Sigmoid colon (tissue), 7 donors: ENCODE data around the gene CNOT4. TPM values are rescaled to one million over a fixed set of nuclear protein-coding genes. Genes with fewer than 3 reads are reported as not detected.
"Not testable (repeated sequence)": the region's sequence is repeated elsewhere in the genome, so short reads cannot be mapped to it uniquely, and the experiment has no call there.

ENCODE experiments used
- DNase-seq: peaks from one replicate; pipeline ENCODE4 v3.0.0-alpha.2; 2019
- H3K27ac ChIP-seq, 4 donors: fragments of 200-600 bp; sonication (generic); one replicate each; pipeline ENCODE4 v1.5.1; 2016 to 2019; ENCODE audit warnings: mild to moderate bottlenecking in 1 of 4
- H3K27me3 ChIP-seq, 3 donors: fragments of 200-600 bp; sonication (generic); one replicate each; pipeline ENCODE4 v1.5.1; 2019; ENCODE audit warnings: mild to moderate bottlenecking in 1 of 3
- H3K36me3 ChIP-seq, 4 donors: fragments of 200-600 bp; sonication (generic); one replicate each; pipeline ENCODE4 v1.5.1; 2016 to 2019
- H3K4me1 ChIP-seq, 4 donors: fragments of 200-600 bp; sonication (generic); one replicate each; pipeline ENCODE4 v1.5.1; 2017 to 2019
- H3K4me3 ChIP-seq, 4 donors: fragments of 200-600 bp; sonication (generic); one replicate each; pipeline ENCODE4 v1.5.1; 2017 to 2019; ENCODE audit warnings: mild to moderate bottlenecking in 2 of 4, moderate library complexity in 1 of 4
- H3K9me3 ChIP-seq, 4 donors: fragments of 200-600 bp in 3 of 4; sonication (generic) in 3 of 4; one replicate each; pipeline versions ENCODE4 v1.5.1 to v1.6.1; 2013 to 2019
- EP300 ChIP-seq, 4 donors: sonication (generic); formaldehyde crosslinking; IDR thresholded peaks; one replicate each; pipeline ENCODE4 v1.6.1; 2017; ENCODE audit warnings: antibody characterized with exemption in 4 of 4
- POLR2A ChIP-seq, 2 donors: fragments of 450-650 bp; IDR thresholded peaks; one replicate each; pipeline ENCODE4 v1.6.1; 2016; ENCODE audit warnings: antibody characterized with exemption in 2 of 2, mild to moderate bottlenecking in 2 of 2, moderate library complexity in 2 of 2
- POLR2AphosphoS5 ChIP-seq, 4 donors: sonication (generic); formaldehyde crosslinking; IDR thresholded peaks; one replicate each; pipeline ENCODE4 v1.6.1; 2017; ENCODE audit warnings: antibody characterized with exemption in 4 of 4
- WGBS, 2 donors: extraction: QIAGEN DNeasy Blood & Tissue Kit; methylation state at CpG; one replicate each; pipeline ENCODE4 v1.1.7; 2013; 5-methylcytosine and 5-hydroxymethylcytosine counted together
- intact Hi-C: fragments of 100-400 bp; cut with DNase I; formaldehyde crosslinking; loops from one replicate; pipeline ENCODE4 v1.15.1; 2023
- polyA plus RNA-seq, 3 donors: library from polyadenylated mRNA; stranded (reverse); fragments of 200-250 nt; gene quantifications; one replicate each; pipeline ENCODE4 v1.2.3, GENCODE V29; 2013
- total RNA-seq, 4 donors: library from RNA; depleted of rRNA; stranded (reverse); fragments of >200 nt; gene quantifications; one replicate each; pipeline ENCODE4 v1.1.0, GENCODE V29; 2016
- TF ChIP-seq, protein P1 (sequence below), 4 experiments: fragments of 450-650 bp in 3 of 4; fragments of 200-600 bp in 1 of 4; IDR thresholded peaks; one replicate each; pipeline ENCODE4 v1.5.1; 2016 to 2019; ENCODE audit warnings: antibody characterized with exemption in 4 of 4, mild to moderate bottlenecking in 3 of 4, moderate library complexity in 2 of 4
- donor health status: healthy with polysubstance abuse.
- donor health status: Bipolar disorder and iron deficiency.
- donor health status: healthy.

Gene CNOT4
- total and polyA plus RNA-seq, 7 donors = 4.2 to 31.6 (median 23.5) TPM

- no peak for DNase-seq
- H3K4me3 ChIP-seq = no peak overlapping the region
- H3K4me1 ChIP-seq = peaks cover 0 to 23% (median 13%) of the 10 kb centered on the region in 4 donors
- intact Hi-C loops = no loop called here
- TF ChIP-seq POLR2A (IDR thresholded peaks at IDR 0.05) (no peak), POLR2AphosphoS5 (IDR thresholded peaks at IDR 0.05) (no peak), EP300 (IDR thresholded peaks at IDR 0.05) (no peak)
- TF ChIP-seq, protein P1, sequence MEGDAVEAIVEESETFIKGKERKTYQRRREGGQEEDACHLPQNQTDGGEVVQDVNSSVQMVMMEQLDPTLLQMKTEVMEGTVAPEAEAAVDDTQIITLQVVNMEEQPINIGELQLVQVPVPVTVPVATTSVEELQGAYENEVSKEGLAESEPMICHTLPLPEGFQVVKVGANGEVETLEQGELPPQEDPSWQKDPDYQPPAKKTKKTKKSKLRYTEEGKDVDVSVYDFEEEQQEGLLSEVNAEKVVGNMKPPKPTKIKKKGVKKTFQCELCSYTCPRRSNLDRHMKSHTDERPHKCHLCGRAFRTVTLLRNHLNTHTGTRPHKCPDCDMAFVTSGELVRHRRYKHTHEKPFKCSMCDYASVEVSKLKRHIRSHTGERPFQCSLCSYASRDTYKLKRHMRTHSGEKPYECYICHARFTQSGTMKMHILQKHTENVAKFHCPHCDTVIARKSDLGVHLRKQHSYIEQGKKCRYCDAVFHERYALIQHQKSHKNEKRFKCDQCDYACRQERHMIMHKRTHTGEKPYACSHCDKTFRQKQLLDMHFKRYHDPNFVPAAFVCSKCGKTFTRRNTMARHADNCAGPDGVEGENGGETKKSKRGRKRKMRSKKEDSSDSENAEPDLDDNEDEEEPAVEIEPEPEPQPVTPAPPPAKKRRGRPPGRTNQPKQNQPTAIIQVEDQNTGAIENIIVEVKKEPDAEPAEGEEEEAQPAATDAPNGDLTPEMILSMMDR (IDR thresholded peaks at IDR 0.05) = no peak
- no peaks in the 10 kb centered on the region for H3K36me3 ChIP-seq
- H3K27ac ChIP-seq = no peak overlapping the region
- no peaks in the 10 kb centered on the region for H3K27me3 ChIP-seq
- H3K9me3 ChIP-seq = no peaks in the 10 kb centered on the region
- WGBS, 2 donors = 62 to 74% methylated on average over 1 of the region's 1 CpG
These were observed 61.1 kb downstream of the CNOT4 start for GRCh38 chr7:135448753-135449152.

DNA sequence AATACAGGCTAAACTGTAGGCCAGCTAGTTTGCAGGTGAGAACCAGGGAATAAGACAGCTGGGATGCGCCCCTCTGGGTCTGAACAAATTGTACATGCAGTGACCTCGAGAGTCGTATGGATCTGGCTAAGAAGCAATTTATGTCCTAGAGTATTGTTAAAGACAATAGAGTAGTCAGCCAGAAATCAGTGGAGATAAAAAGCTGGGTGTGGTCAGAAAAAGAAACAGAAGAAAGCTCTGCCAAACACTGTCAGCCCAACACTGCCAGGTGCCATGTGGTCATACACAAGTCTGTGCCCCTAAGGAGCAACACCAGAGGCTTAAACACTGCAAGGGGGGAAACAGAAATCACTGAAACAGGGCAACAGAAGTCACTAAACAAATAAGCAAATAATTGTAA is 62.2 kb downstream of the CNOT4 start:
- no peak for DNase-seq
- H3K27me3 ChIP-seq = no peaks in the 10 kb centered on the region
- H3K4me3 ChIP-seq = no peak overlapping the region
- no peaks in the 10 kb centered on the region for H3K36me3 ChIP-seq
- no peak for TF ChIP-seq EP300 (IDR thresholded peaks at IDR 0.05)
- TF ChIP-seq POLR2A (IDR thresholded peaks at IDR 0.05) = no peak
- TF ChIP-seq, protein P1 (IDR thresholded peaks at IDR 0.05) = no peak
- TF ChIP-seq POLR2AphosphoS5 (IDR thresholded peaks at IDR 0.05) = no peak
- 19 to 61% methylated on average over 3 of the region's 3 CpGs for WGBS, 2 donors
- H3K27ac ChIP-seq = no peak overlapping the region
- peaks cover 0 to 23% (median 13%) of the 10 kb centered on the region in 4 donors for H3K4me1 ChIP-seq
- H3K9me3 ChIP-seq = no peaks in the 10 kb centered on the region
- intact Hi-C loops = no loop called here

GRCh38 chr7:135445690-135446089 is 64.2 kb downstream of the CNOT4 start:
- H3K27ac ChIP-seq = no peak overlapping the region
- DNase-seq = no peak
- no peaks in the 10 kb centered on the region for H3K27me3 ChIP-seq
- TF ChIP-seq, protein P1 (IDR thresholded peaks at IDR 0.05) = no peak
- TF ChIP-seq EP300 (IDR thresholded peaks at IDR 0.05) (no peak), POLR2AphosphoS5 (IDR thresholded peaks at IDR 0.05) (no peak), POLR2A (IDR thresholded peaks at IDR 0.05) (no peak)
- no peak overlapping the region for H3K4me3 ChIP-seq
- intact Hi-C loops = no loop called here
- no peaks in the 10 kb centered on the region for H3K9me3 ChIP-seq
- H3K4me1 ChIP-seq = peaks cover 0 to 12% (median 8%) of the 10 kb centered on the region in 4 donors
- no peaks in the 10 kb centered on the region for H3K36me3 ChIP-seq

- H3K27me3 ChIP-seq, intact Hi-C loops: not testable (repeated sequence)
- WGBS, 2 donors = 93 to 95% methylated on average over 2 of the region's 2 CpGs
These were observed 64.6 kb downstream of the CNOT4 start for GRCh38 chr7:135445266-135445665.

DNA sequence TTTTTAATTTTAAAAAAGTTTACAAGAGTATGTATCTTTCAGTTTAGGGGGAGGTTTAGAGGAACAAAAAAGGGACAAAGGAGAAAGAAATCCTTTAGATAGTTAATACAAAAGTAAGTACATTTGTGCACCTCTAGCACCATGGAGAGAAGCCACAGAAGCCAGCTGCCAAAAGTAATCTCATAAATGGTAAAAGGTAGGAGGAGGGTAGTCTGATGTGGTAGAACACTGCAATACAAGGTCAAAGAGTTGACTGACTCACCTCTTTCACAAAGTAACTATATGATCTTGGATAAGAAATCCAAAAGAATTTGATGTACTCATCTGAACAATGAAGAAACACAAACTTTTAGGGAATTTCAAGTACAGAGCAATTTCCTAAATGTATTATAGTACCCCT is 68.1 kb downstream of the CNOT4 start:
- intact Hi-C loops = no loop called here

More at GRCh38 chr7:135445266-135445665, 64.6 kb downstream of the CNOT4 start:
- H3K36me3 ChIP-seq, H3K9me3 ChIP-seq, DNase-seq, H3K4me3 ChIP-seq, H3K27ac ChIP-seq: not testable (repeated sequence)
- H3K4me1 ChIP-seq = peaks cover 0 to 12% (median 8%) of the 10 kb centered on the region in 4 donors

More for the DNA sequence above, 68.1 kb downstream of the CNOT4 start:
- no peaks in the 10 kb centered on the region for H3K9me3 ChIP-seq
- peaks cover 0 to 13% (median 5%) of the 10 kb centered on the region in 4 donors for H3K36me3 ChIP-seq
- no peaks in the 10 kb centered on the region for H3K27me3 ChIP-seq
- H3K4me1 ChIP-seq = peaks cover 0 to 3% (median 0%) of the 10 kb centered on the region in 4 donors
- TF ChIP-seq POLR2AphosphoS5 (IDR thresholded peaks at IDR 0.05) = no peak
- TF ChIP-seq POLR2A (IDR thresholded peaks at IDR 0.05) = no peak
- TF ChIP-seq, protein P1 (IDR thresholded peaks at IDR 0.05) = no peak
- TF ChIP-seq EP300 (IDR thresholded peaks at IDR 0.05) = no peak
- H3K27ac ChIP-seq = no peak overlapping the region
- H3K4me3 ChIP-seq = no peak overlapping the region
- DNase-seq = no peak
